GM12891 (cell line): Measurements from ENCODE around the gene IMPA2.

Experiments used
- PAX5 ChIP-seq: IDR thresholded peaks from 2 replicates; pipeline ENCODE4 v1.6.1; 2011; ENCODE audit warnings: low read length, moderate library complexity, mild to moderate bottlenecking; ENCODE audit not compliant: insufficient read depth, severe bottlenecking
- POLR2A ChIP-seq: IDR thresholded peaks from 2 replicates; pipeline ENCODE4 v1.6.1; 2011; ENCODE audit warnings: low read depth, low read length, control low read depth
- POLR2AphosphoS5 ChIP-seq: IDR thresholded peaks from 2 replicates; pipeline ENCODE4 v1.6.1; 2011; ENCODE audit warnings: low read depth, low read length, control low read depth

- TF ChIP-seq POLR2A (no peak), POLR2AphosphoS5 (no peak), PAX5 (no peak)
These were observed 29.0 kb downstream of the IMPA2 start for GRCh38 chr18:12010187-12010802.
